ENCODE results near the gene PPFIA2. TPM values are rescaled to one million over a fixed set of nuclear protein-coding genes. Genes with fewer than 3 reads are reported as not detected.

The PPFIA2 gene
- total and polyA plus RNA-seq, 8 donors = 0.15 to 9.9 (median 2.2) TPM

DNA sequence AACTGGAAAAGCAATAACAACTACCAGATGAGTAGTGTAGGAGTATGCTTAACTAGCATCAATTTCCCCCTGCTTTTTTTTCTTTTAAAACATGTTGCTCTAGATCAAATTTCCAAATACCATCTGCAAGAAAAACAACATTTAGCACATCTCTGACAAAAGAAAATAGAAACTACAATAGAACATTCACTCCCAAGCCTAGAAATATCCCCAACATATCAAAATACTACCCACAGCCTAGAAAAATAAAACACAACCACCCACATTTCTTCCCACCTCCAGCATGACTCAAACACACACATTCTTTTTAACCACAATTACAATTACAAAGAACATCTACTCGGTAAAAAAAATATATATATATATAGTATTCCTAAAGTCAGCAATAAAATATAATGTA lies 120.0 kb downstream of the PPFIA2 start:
- TF ChIP-seq EP300 (IDR thresholded peaks at IDR 0.05) (no peak), POLR2A (IDR thresholded peaks at IDR 0.05) (no peak), POLR2AphosphoS5 (IDR thresholded peaks at IDR 0.05) (no peak)
- TF ChIP-seq, protein P1, sequence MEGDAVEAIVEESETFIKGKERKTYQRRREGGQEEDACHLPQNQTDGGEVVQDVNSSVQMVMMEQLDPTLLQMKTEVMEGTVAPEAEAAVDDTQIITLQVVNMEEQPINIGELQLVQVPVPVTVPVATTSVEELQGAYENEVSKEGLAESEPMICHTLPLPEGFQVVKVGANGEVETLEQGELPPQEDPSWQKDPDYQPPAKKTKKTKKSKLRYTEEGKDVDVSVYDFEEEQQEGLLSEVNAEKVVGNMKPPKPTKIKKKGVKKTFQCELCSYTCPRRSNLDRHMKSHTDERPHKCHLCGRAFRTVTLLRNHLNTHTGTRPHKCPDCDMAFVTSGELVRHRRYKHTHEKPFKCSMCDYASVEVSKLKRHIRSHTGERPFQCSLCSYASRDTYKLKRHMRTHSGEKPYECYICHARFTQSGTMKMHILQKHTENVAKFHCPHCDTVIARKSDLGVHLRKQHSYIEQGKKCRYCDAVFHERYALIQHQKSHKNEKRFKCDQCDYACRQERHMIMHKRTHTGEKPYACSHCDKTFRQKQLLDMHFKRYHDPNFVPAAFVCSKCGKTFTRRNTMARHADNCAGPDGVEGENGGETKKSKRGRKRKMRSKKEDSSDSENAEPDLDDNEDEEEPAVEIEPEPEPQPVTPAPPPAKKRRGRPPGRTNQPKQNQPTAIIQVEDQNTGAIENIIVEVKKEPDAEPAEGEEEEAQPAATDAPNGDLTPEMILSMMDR (IDR thresholded peaks at IDR 0.05) = no peak
- Histone ChIP-seq H3K4me3 (no peak overlapping the region), H3K27ac (no peak overlapping the region), H3K27me3 (no peaks in the 10 kb centered on the region), H3K4me1 (no peaks in the 10 kb centered on the region), H3K36me3 (no peaks in the 10 kb centered on the region), H3K9me3 (no peaks in the 10 kb centered on the region)
- no peak for DNase-seq
- 52 to 75% (median 61%) methylated on average over 1 of the region's 1 CpG for WGBS, 5 donors
- intact Hi-C loops (cut with DNase I; ENCODE audit: low total_unique reads) = no loop called here

DNA sequence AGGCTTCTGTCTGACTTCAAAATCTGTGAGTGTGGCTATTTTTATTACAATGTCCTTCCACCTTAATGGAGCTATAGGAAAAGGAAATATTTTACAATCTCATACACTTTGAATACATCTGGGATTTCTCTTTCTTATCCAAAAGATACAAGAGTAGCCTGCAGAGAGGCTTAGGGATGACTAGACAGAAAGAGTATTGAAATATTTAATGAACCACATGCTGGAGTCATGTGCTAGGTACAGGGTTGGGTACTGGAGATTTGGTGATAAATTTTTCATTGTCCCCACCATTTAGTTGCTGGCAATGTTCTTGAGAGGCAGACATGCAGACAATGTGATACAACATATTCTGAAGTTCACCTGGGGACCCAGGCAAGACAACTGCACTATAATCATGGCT lies 126.0 kb downstream of the PPFIA2 start:
- DNase-seq = no peak
- H3K36me3 ChIP-seq = no peaks in the 10 kb centered on the region
- H3K9me3 ChIP-seq = no peaks in the 10 kb centered on the region
- intact Hi-C loops (cut with DNase I; ENCODE audit: low total_unique reads) = no loop called here
- H3K4me3 ChIP-seq = no peak overlapping the region
- TF ChIP-seq, protein P1 (IDR thresholded peaks at IDR 0.05) = no peak
- TF ChIP-seq POLR2A (IDR thresholded peaks at IDR 0.05) = no peak
- no peak for TF ChIP-seq EP300 (IDR thresholded peaks at IDR 0.05)
- TF ChIP-seq POLR2AphosphoS5 (IDR thresholded peaks at IDR 0.05) = no peak
- no peak overlapping the region for H3K27ac ChIP-seq
- no peaks in the 10 kb centered on the region for H3K27me3 ChIP-seq
- H3K4me1 ChIP-seq = no peaks in the 10 kb centered on the region

DNA sequence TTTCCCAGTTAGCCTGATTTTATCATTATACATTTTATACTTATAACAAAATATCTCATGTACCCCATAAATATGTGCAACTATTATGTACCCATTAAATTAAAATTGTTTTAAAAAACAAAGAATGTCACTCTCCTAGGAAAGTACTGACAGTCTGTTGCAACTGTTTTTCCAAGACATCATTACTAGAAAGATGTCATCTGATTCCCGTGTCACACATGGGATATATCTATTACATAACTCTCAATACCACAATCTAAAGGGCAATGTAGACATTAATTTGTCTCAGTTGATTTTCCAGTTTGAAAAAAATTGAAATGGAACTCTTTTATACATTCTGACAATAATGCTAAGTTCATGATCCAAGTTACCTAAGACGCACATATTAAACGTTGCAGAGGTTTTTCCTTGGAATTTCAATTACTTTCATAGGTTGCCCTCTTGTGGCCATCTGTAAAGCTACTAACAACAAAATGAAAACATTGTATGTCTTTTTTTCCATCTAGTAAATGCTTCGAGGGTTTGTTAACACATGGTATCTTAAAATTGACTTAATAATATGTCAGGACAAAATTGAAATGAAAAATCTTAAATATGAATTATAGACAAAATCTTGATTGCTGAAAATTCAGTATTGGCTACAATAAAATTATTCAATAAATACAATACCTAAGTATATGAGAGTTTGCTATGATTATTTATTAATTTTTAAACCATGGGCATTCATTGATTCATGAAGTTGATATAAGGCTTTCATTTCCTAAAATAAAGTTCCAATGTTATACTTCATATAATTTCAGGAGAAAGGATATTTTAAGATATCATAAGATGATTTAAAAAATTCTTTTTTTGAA lies 131.6 kb downstream of the PPFIA2 start:
- no peak overlapping the region for H3K4me3 ChIP-seq
- intact Hi-C loops (cut with DNase I; ENCODE audit: low total_unique reads) = no loop called here
- 14 to 22% (median 17%) methylated on average over 4 of the region's 4 CpGs for WGBS, 5 donors
- peak in 1 of 2 donors; percentile 61 for DNase-seq
- no peaks in the 10 kb centered on the region for H3K9me3 ChIP-seq
- TF ChIP-seq, protein P1 (IDR thresholded peaks at IDR 0.05) = peak in 5 of 7 experiments; percentile 10 to 62 (median 41)
- TF ChIP-seq POLR2AphosphoS5 (IDR thresholded peaks at IDR 0.05) (no peak), EP300 (IDR thresholded peaks at IDR 0.05) (no peak)
- no peaks in the 10 kb centered on the region for H3K36me3 ChIP-seq
- H3K27ac ChIP-seq = no peak overlapping the region
- peaks cover 0 to 6% (median 0%) of the 10 kb centered on the region in 4 donors for H3K4me1 ChIP-seq
- no peaks in the 10 kb centered on the region for H3K27me3 ChIP-seq

DNA sequence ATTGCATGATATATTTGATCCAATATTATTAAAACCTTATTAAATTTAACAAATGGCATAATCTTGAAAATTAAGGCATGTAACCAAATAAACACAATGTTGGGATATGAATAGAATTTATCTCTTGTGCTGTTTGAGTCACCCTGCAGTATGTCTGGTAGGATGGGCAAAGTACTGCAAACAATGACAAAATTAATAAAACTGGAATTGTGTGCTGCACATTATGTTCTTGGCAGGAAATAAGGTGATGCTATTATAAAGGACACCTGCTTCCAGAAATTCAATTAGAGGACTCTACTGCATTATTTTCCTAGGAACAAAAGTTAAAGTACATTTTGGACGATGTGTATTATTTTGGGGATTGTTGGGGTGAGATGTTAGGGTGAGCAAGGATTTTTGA lies 132.7 kb downstream of the PPFIA2 start:
- Histone ChIP-seq H3K4me1 (peaks cover 0 to 6% (median 0%) of the 10 kb centered on the region in 4 donors), H3K9me3 (no peaks in the 10 kb centered on the region), H3K27me3 (no peaks in the 10 kb centered on the region), H3K4me3 (no peak overlapping the region), H3K36me3 (no peaks in the 10 kb centered on the region), H3K27ac (no peak overlapping the region)
- intact Hi-C loops (cut with DNase I; ENCODE audit: low total_unique reads) = no loop called here
- 29 to 52% (median 39%) methylated on average over 1 of the region's 1 CpG for WGBS, 5 donors
- no peak for DNase-seq
- TF ChIP-seq POLR2AphosphoS5 (IDR thresholded peaks at IDR 0.05) = no peak
- TF ChIP-seq EP300 (IDR thresholded peaks at IDR 0.05) = no peak
- TF ChIP-seq, protein P1 (IDR thresholded peaks at IDR 0.05) = no peak
- no peak for TF ChIP-seq POLR2A (IDR thresholded peaks at IDR 0.05)

Data from stomach (tissue), 9 donors.